ENCODE data around the gene VAX1. TPM values are rescaled to one million over a fixed set of nuclear protein-coding genes. Genes with fewer than 3 reads are reported as not detected.

VAX1 gene
- total and polyA plus RNA-seq, 9 of the 15 experiments (the other 6 are each of a cell fraction or from before 2014, with no cell fraction given) = not detected

DNA sequence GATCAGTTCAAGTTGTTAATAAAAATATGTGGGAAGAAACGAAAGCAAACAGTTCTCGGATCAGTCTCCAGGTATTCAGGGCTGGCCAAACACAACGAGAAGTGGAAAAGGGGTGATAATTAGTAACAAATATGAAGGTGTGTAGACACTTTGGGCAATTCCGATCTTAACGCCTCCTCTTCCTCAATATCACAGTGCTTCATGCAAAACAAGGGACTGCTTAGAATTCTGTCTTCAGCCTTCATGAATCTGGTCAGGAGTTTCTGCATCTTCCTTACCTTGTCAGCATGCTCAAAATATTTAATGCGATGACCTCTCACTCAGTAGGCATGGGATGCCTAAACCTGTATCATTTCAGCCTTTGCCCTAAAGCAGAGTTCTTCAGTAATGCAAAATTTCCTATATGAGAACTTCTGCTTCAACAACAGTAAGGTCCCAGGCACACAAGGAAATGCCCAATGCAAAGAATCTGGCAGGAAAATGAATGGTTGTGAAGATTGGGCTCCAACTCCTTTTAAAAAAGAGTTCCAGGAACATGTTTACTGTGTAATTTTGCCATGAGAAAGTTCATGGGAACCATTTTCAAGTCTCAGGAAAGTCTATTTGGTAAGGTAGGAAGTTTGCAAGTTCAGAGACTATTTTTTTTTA lies 23.4 kb upstream of the VAX1 start:
- DNase-seq (ENCODE audit: extremely low read depth in 1 of 4, low spot score in 3 of 4) = no peak
- CTCF ChIA-PET (ENCODE audit: low intra/inter-chr PET ratio) = no interaction called here
- no peak overlapping the region for H3K9ac ChIP-seq (ENCODE audit: insufficient read depth in 1 of 2, low read depth in 2 of 2, low read length in 2 of 2)

DNA sequence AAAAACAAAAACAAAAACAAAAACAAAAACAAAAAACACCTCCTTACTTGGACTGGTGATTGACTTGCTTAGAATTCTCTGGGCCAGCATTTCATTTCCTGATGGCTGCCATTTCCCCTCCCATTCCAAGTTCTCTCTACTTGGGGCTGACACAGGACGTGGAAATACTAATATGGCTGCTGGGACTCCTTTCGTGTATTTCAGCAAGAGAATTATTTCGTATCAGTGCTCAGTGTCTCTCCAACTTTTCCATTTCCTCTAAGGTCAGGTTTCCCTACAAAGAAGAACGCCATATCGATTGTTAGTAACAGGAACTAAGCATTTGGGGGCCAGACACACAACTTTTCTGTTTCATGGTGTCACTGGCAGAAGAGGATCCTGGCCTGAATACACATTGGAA lies 22.5 kb upstream of the VAX1 start:
- Histone ChIP-seq H3K9me3 (replicated peaks; ENCODE audit: control insufficient read depth, insufficient read depth, low read depth, low read length) (no peaks in the 10 kb centered on the region), H2AFZ (ENCODE audit: low read depth, low read length) (no peak overlapping the region), H3K4me2 (ENCODE audit: insufficient read depth, low read length) (no peak overlapping the region), H3K4me3 (no peak overlapping the region), H3K27me3 (ENCODE audit: control insufficient read depth in 2 of 2, insufficient read depth in 2 of 2, low read length in 2 of 2) (peaks cover 19 to 45% of the 10 kb centered on the region in 2 experiments), H3K79me2 (ENCODE audit: control insufficient read depth, insufficient read depth, low read length) (no peaks in the 10 kb centered on the region), H3K9ac (ENCODE audit: insufficient read depth in 1 of 2, low read depth in 2 of 2, low read length in 2 of 2) (no peak overlapping the region), H3K27ac (ENCODE audit: extremely low read depth, low read depth, low read length) (no peak overlapping the region), H3K9me1 (ENCODE audit: control insufficient read depth, insufficient read depth, low read length) (no peaks in the 10 kb centered on the region), H4K20me1 (replicated peaks; ENCODE audit: control insufficient read depth, insufficient read depth, low read length) (no peaks in the 10 kb centered on the region), H3K36me3 (ENCODE audit: control insufficient read depth, insufficient read depth, low read length) (no peaks in the 10 kb centered on the region), H3K4me1 (replicated peaks in 1 of 2; ENCODE audit: control insufficient read depth in 2 of 2, insufficient read depth in 2 of 2, low read length in 2 of 2) (peaks cover 0 to 12% of the 10 kb centered on the region in 2 experiments; a peak in 2 of 5 replicates)
- DNase-seq (ENCODE audit: extremely low read depth in 1 of 4, low spot score in 3 of 4) (no peak), FAIRE-seq (no peak), ATAC-seq (no peak)
- 0% methylated on average over 5 of the region's 5 CpGs for WGBS (ENCODE audit: insufficient coverage, low coverage, missing lambda C conversion rate)
- intact Hi-C loops (cut with micrococcal nuclease) (no loop called here), in situ Hi-C loops (cut with MboI) (loop anchor here (25.0 kb wide), 1 partner anchor 698 kb away; no protein-coding TSS in a partner anchor)
- BruUV-seq (replicated peaks) = no TSS peak
- ChIA-PET POLR2A (interaction anchor here (0.7 kb wide), 1 partner anchor 93 kb away, joined by 3 read pairs; no protein-coding TSS in a partner anchor), CTCF (ENCODE audit: low intra/inter-chr PET ratio) (no interaction called here)
- TF ChIP-seq KDM2B (CRISPR knock-in tag; IDR thresholded peaks at IDR 0.05) (no peak), CEBPG (CRISPR knock-in tag; IDR thresholded peaks at IDR 0.05) (no peak), CEBPG (tag; conservative IDR thresholded peaks at IDR 0.05 in 1 of 2, IDR thresholded peaks at IDR 0.05 in 1 of 2) (no peak), ZNF764 (CRISPR knock-in tag; IDR thresholded peaks at IDR 0.05; ENCODE audit: low read depth) (no peak), ZNF143 (CRISPR knock-in tag; IDR thresholded peaks at IDR 0.05) (no peak), CHD2 (IDR thresholded peaks at IDR 0.05; ENCODE audit: low read depth, low read length) (no peak), CREB1 (IDR thresholded peaks at IDR 0.05) (no peak), CREB1 (CRISPR knock-in tag; IDR thresholded peaks at IDR 0.05) (no peak), CBX2 (IDR thresholded peaks at IDR 0.05; ENCODE audit: insufficient read depth, low read length, poor library complexity, severe bottlenecking) (no peak)
- TF ChIP-seq, protein P1, sequence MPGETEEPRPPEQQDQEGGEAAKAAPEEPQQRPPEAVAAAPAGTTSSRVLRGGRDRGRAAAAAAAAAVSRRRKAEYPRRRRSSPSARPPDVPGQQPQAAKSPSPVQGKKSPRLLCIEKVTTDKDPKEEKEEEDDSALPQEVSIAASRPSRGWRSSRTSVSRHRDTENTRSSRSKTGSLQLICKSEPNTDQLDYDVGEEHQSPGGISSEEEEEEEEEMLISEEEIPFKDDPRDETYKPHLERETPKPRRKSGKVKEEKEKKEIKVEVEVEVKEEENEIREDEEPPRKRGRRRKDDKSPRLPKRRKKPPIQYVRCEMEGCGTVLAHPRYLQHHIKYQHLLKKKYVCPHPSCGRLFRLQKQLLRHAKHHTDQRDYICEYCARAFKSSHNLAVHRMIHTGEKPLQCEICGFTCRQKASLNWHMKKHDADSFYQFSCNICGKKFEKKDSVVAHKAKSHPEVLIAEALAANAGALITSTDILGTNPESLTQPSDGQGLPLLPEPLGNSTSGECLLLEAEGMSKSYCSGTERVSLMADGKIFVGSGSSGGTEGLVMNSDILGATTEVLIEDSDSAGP (CRISPR knock-in tag; IDR thresholded peaks at IDR 0.05) = no peak

More for the DNA sequence above, 23.4 kb upstream of the VAX1 start:
- Histone ChIP-seq H3K4me2 (ENCODE audit: insufficient read depth, low read length) (no peak overlapping the region), H2AFZ (ENCODE audit: low read depth, low read length) (no peak overlapping the region), H3K36me3 (ENCODE audit: control insufficient read depth, insufficient read depth, low read length) (no peaks in the 10 kb centered on the region), H3K4me3 (no peak overlapping the region), H3K27me3 (ENCODE audit: control insufficient read depth in 2 of 2, insufficient read depth in 2 of 2, low read length in 2 of 2) (peaks cover 23 to 52% of the 10 kb centered on the region in 2 experiments; a peak in 4 of 5 replicates), H3K4me1 (replicated peaks in 1 of 2; ENCODE audit: control insufficient read depth in 2 of 2, insufficient read depth in 2 of 2, low read length in 2 of 2) (peaks cover 0 to 18% of the 10 kb centered on the region in 2 experiments; a peak in 2 of 5 replicates), H3K9me1 (ENCODE audit: control insufficient read depth, insufficient read depth, low read length) (no peaks in the 10 kb centered on the region), H3K27ac (ENCODE audit: extremely low read depth, low read depth, low read length) (no peak overlapping the region), H4K20me1 (replicated peaks; ENCODE audit: control insufficient read depth, insufficient read depth, low read length) (peaks cover 4% of the 10 kb centered on the region; the same call in 1 of the 2 replicates), H3K9me3 (replicated peaks; ENCODE audit: control insufficient read depth, insufficient read depth, low read depth, low read length) (no peaks in the 10 kb centered on the region), H3K79me2 (ENCODE audit: control insufficient read depth, insufficient read depth, low read length) (no peaks in the 10 kb centered on the region)
- FAIRE-seq (no peak), ATAC-seq (no peak)
- in situ Hi-C loops (cut with MboI) = loop anchor here (25.0 kb wide), 1 partner anchor 699 kb away; no protein-coding TSS in a partner anchor
- POLR2A ChIA-PET = no interaction called here
- 4% methylated on average over 5 of the region's 6 CpGs for WGBS (ENCODE audit: insufficient coverage, low coverage, missing lambda C conversion rate)
- no TSS peak for BruUV-seq (replicated peaks)
- TF ChIP-seq RNF2 (IDR thresholded peaks at IDR 0.05) = 0 out of 2 replicates have a peak, but pooled peaks have one; percentile 12
- TF ChIP-seq SAP30 (IDR thresholded peaks at IDR 0.05; ENCODE audit: borderline replicate concordance, insufficient read depth, low read depth, low read length, poor library complexity, severe bottlenecking) = no peak
- TF ChIP-seq ZFP36 (IDR thresholded peaks at IDR 0.05; ENCODE audit: low read depth, low read length, partially characterized antibody) = peak; percentile 11
- intact Hi-C loops (cut with micrococcal nuclease) = no loop called here

Measured in K562 (cell line).